Measurements from ENCODE around the gene SYTL1.

GRCh38 chr1:27316860-27317259, 25.0 kb upstream of the SYTL1 start:
- TF ChIP-seq, protein P1, sequence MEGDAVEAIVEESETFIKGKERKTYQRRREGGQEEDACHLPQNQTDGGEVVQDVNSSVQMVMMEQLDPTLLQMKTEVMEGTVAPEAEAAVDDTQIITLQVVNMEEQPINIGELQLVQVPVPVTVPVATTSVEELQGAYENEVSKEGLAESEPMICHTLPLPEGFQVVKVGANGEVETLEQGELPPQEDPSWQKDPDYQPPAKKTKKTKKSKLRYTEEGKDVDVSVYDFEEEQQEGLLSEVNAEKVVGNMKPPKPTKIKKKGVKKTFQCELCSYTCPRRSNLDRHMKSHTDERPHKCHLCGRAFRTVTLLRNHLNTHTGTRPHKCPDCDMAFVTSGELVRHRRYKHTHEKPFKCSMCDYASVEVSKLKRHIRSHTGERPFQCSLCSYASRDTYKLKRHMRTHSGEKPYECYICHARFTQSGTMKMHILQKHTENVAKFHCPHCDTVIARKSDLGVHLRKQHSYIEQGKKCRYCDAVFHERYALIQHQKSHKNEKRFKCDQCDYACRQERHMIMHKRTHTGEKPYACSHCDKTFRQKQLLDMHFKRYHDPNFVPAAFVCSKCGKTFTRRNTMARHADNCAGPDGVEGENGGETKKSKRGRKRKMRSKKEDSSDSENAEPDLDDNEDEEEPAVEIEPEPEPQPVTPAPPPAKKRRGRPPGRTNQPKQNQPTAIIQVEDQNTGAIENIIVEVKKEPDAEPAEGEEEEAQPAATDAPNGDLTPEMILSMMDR (IDR thresholded peaks at IDR 0.05), result no peak
- TF ChIP-seq POLR2A (IDR thresholded peaks at IDR 0.05), result no peak
